Stimulated activated CD4-positive, alpha-beta T cell treated with anti-CD3 and anti-CD28 coated beads, TNF-alpha, amount 100 ng/mL, for 24 hours (primary cell): ENCODE results near the gene UNC45B.
"Not testable (repeated sequence)": the region's sequence is repeated elsewhere in the genome, so short reads cannot be mapped to it uniquely, and the experiment has no call there.

Experiments
- DNase-seq, 3 experiments: peaks; one replicate each; pipeline ENCODE4 v3.0.0-alpha.2; 2020; ENCODE audit warnings: low read depth in 3 of 3

Gene UNC45B

DNA sequence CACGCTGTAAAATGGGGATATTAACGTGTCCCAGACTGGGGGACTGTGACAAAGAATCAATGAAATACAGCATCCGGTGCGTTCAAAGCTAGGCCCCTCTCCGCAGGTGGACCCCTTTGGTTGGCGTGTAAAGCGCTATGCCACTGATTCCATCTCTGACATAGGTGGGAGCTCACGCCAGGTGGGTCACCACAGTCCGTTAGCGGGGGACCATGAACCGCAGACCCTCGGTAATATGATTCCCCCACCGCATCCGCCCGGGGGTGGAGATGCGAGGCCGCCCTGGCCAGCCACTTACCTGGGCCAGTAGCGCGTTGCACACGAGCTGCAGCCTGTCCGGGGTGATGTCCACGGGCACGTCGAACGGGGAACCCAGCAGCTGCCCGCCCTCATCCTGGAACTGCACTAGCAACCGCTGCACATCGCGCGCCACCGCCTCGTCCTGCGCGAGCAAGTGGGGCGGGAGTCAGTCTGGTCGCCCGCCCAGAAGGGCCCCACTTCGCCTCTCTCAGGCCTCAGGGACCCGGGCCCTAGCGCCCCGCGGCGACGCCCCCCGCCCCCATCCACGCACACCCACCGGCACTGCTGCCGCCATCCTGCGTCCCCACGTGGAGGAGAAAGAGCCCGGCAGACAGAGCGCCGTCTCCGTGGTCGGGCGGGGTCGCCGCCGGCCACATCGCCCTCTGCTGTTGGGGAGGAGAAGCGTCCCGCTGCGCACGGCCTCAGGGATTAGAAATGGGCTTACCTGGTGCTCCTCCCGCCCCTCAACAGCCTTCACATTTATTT is 5.7 kb upstream of the UNC45B start, which contains the start of gene NLE1:
Gene NLE1 (minus strand): TSS at position 623 of the 786 bp plus-strand sequence. CDS start 28 bp downstream, at position 595.
- DNase-seq, result peak; percentile 79 to 87 (median 80)

DNA sequence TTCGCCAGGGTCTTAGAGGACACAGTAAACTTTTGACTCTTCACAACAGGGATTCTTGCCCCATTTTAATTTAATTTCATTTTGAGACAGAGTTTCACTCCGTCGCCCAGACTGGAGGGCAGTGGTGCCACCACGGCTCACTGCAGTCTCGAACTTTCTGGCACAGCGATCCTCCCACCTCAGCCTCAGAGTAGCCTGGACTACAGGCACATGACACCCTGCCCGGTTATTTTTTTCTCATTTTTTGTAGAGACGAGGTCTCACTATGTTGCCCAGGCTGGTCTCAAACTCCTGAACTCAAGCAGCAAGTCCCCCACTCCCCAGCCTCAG is 5.2 kb upstream of the UNC45B start:
- no peak for DNase-seq

DNA sequence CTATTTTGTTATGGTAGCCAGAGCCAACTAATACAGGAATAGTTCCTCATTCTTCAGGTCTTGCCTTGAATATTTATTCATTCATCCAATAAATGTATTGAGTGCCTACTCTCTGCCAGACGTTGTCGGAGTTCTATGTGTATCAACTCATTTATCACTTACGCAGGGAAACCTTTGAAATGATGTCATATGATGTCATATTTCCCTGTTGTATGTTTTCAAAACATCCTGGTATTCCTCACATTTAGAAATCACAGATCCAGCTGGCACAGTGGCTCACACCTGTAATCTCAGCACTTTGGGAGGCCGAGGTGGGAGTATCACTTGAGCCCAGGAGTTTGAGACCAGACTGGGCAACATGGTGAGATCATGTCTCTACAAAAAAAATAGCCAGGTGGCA is 2.8 kb upstream of the UNC45B start:
- DNase-seq, result no peak

DNA sequence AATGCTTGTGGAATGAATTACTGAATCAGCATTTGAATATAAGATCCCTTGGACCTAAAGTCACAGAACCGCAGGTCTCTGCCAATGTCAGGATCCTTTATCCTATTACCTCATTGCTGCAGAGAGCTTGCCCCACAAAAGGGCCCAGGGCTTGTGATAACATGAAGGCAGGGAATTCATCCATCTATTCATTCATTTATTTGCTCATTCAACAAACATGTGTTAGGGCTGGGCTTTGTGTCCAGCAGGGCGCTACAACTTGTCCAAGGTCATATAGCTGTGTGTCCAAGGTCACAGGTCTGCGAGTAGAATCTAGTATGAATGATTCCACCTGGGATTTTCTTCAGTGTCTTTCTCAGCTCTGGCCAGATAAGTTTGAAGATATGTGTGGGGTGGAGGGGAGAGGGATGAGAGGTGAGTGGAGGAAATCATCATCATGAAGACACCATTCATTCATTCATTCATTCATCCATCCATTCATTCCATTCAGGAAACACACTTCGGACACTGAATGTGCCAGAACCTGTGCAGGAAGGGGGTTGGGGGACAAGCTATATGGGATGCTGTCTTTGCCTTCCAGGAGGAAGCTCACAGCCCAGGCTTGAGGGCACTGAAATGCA is 1.3 kb upstream of the UNC45B start:
- DNase-seq, result no peak

DNA sequence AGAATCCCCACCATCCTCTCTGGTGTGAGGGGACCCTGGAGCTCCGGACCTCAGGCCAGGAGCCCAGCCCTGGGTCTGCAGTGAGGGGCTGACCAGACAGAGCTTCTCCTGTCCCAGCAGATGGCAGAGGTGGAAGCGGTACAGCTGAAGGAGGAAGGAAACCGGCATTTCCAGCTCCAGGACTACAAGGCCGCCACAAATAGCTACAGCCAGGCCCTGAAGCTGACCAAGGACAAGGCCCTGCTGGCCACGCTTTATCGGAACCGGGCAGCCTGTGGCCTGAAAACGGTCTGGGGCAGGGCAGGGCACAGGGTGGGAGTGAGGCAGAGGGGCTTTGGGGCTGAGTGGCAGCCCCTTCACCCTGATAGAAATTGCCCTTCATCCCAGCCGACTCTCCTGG is 527 bp downstream of the UNC45B start:
- no peak for DNase-seq

DNA sequence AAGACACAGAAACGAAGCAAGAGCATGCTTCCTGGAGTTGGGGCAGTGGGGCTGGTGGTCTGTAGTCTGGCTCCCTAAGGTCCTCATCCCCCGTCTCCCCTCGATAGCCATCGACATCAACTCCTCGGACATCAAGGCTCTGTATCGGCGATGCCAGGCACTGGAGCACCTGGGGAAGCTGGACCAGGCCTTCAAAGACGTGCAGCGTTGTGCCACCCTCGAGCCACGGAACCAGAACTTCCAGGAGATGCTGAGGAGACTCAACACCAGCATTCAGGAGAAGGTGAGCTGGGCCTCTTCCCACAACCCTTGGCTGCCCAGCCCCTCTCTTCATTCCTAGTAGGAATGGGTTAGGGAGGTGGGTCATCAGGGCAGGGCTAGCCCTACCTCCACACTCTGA is 2.3 kb downstream of the UNC45B start:
- no peak for DNase-seq

DNA sequence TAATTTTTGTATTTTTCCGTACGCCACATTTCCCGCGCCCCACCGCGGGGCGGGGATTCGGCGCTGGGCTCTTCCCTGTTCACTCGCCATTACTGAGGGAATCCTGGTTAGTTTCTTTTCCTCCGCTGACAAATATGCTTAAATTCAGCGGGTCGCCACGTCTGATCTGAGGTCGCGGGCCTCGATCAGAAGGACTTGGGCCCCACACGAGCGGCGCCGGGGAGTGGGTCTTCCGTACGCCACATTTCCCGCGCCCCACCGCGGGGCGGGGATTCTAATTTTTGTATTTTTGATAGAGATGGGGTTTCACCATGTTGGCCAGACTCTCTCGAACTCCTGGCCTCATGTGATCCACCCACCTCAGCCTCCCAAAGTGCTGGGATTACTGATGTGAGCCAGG is 3.5 kb downstream of the UNC45B start:
- DNase-seq, result not testable (repeated sequence)

DNA sequence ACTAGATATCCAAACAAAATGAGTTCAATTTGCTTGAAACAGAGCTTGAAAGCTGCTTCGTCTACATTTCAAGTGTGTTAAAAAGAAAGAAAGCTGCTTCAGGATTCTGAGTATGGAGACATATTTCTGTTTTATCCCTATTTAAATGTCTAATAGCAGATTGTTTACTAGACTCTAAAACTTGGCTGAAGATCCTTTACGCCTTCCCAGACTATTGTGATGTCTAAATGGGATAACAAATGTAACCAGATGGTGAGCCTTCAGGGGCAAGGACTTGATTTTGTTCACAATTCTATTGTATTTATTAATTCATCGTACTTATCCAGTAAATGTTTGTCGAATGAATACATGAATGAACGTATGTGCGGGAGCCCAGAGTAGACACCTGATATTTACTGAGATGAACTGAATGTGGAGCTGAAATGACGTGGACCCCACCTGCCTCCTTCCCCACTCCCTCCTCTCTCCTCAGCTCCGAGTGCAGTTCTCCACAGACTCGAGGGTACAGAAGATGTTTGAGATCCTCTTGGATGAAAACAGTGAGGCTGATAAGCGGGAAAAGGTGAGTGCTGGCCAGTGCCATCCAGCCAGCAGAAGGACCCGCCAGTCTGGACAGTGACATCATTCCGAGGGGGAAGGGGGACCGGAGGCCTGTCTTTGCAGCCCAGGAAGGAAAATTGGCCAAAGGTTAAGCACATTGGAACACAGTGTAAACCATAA is 5.0 kb downstream of the UNC45B start:
- no peak for DNase-seq

DNA sequence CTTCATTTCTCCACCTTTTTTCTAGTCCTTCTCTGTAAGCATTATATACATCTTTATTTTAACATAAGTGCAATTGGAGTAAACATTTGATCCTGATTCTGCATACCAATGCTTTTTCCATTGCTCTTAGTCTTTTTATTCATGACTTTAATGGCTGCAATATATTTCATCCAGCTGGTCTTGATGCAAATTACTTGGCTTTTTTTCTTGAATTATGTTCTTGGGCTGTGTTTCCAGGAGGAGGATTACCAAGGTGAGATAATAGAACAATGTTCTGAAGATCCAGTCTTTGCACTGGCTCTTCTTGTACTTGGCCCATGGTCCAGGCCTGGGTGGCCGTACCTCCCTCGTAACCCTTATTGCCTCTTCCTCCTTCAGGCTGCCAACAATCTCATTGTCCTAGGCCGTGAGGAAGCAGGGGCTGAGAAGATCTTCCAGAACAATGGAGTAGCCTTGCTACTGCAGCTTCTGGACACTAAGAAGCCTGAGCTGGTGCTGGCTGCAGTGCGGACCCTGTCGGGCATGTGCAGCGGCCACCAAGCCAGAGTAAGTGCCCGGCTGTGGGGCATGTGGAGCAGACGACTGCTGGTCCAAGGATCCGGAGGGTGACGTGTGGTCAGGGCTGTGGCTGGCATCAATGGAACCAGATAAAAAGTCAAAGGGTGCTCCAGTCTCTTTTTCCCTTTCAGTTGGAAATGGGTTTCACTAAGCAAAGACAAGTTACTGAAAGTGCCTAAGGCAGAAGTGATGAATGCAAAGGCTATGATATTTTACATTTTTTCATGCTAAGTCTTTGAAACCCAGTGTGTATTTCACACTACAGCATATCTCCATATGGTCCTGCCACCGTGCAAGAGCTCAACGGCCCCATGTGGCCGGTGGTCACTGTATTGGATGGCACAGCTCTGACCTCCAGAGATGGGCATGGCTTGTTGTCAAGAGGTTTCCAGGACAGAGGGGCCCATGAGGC is 6.9 kb downstream of the UNC45B start:
- no peak for DNase-seq

DNA sequence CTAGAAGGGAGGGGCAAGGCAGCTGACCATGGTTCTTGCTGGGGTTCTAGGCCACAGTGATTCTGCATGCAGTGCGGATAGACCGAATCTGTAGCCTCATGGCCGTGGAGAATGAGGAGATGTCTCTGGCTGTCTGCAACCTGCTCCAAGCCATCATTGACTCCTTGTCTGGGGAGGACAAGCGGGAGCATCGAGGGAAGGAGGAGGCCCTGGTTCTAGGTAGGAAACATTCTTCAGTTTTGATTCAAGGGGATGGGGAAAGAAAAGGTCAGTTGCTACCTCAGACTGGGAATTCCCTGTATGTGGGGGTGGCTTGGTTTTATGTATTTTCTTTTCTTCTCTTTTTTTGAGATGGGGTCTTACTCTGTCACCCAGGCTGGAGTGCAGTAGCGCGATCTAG is 7.6 kb downstream of the UNC45B start:
- DNase-seq, result no peak

DNA sequence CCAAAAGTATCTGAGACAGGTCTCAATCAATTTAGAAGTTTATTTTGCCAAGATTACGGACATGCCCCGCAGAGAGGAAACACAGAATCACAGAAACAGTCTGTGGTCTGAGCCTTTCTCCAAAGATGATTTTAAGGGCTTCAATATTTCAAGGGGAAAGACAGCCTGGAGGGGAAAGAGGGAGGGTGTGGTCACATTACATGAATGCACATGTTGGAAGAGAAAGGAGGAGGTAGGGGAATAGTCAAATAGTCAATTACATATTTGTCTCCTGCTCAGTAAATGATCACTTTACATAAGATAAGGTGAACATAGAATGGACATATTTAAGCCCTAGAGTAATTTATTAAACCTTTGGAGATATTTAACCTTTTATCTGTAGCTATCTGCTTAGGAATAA is 12.3 kb downstream of the UNC45B start:
- no peak for DNase-seq

DNA sequence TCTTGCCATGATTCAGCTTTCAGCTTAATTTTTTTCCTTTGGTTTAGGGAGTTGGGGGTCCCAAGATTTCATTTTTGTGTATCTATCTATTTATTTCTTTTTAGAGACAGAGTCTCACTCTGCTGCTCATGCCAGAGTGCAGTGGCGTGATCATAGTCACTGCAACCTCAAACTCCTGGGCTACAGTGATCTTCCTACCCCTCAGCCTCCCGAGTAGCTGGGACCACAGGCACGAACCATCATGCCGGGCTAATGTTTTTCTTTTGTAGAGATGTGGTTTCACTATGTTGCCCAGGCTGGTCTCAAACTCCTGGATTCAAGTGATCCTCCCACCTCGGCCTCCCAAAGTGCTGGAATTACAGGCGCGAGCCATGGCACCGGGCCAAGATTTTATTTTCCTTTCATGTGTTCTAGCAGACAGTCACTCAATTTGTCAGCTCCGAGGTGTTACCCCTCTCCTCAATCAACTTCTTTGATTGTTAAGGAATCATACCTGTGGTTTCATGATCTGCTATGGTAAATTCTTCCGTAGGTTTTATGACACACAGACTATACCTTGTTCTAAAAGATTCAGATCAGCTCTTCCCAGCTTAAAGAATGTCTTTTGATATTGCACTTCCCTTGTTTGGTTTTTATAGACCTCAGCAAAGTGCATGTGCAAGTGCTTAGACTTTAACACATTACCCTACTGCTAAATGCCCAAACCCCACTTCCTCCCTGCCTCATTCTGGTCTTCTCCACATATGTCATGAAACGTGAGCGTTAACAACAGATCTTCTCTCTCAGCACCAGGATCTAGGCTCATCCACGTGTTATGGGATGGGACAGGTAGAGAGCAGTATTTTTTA is 13.0 kb downstream of the UNC45B start:
- peak in 1 of 3 experiments; percentile 14 for DNase-seq

DNA sequence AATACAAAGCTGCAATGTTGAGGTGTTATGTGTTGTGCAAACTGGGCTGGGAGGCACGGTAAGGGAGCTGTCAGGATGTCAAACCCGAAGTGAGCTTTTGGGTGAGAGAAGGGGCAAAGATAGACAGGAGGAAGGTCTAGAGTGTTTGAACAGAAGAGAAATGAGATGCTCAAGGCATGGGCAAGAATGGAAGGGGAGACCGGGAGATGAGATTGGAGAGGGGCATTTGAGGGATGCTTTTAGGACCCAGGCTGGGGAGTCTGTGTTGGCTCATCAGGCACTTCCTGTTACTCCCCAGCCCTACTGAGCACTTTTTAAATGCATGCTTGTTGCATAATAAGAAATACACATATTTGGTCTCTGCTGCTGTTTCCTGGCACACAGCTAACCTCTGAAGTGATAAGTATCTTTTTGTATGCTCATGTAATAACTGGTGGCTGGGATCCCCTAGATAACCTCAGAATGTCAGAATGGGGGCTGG is 13.7 kb downstream of the UNC45B start:
- no peak for DNase-seq

DNA sequence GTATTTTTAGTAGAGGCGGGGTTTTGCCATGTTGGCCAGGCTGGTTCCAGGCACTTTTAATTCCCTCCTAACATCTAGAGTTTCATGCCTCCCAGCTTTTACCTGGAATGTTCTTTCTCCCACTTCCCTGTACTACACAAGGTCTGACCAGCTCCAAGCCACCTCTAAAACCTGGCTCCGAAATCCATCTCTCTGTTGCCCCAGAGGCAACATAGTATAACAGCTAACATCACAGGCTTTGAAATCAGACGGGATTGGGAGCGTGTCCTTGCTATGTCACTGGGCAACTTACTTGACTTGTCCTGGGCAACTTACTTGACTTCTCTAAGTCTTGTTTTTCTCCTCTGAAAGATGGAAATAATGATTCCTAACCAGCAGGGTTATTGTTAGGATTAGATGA is 15.1 kb downstream of the UNC45B start:
- no peak for DNase-seq

DNA sequence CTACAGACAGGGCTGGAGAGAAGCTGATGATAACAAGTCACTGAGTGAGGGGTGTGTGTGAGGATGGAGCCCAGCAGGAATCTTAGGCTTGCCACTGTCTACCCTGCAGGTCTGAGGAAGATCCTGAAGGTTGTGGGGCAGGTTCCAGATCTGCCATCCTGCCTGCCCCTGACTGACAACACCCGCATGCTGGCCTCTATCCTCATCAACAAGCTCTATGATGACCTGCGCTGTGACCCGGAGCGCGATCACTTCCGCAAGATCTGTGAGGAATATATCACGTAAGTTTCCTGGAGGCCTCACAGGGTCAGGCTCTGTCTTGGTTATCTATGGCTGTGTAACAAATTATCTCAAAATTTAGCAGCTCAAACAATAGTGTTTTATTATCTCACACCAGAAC is 16.3 kb downstream of the UNC45B start:
- no peak for DNase-seq

DNA sequence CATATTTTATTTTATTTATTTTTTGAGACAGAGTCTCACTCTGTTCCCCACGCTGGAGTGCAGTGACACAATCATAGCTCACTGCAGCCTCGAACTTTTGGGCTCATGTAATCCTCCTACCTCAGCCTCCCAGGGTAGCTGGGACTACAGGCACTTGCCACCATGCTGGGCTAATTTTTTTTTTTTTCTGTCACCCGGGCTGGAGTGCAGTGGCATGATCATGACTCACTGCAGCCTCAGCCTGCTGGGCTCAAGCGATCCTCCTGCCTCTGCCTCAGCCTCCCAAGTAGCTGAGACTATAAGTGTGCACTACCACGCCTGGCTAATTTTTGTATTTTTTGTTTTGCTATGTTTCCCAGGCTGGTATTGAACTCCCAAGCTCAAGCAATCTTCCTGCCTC is 17.1 kb downstream of the UNC45B start:
- no peak for DNase-seq

DNA sequence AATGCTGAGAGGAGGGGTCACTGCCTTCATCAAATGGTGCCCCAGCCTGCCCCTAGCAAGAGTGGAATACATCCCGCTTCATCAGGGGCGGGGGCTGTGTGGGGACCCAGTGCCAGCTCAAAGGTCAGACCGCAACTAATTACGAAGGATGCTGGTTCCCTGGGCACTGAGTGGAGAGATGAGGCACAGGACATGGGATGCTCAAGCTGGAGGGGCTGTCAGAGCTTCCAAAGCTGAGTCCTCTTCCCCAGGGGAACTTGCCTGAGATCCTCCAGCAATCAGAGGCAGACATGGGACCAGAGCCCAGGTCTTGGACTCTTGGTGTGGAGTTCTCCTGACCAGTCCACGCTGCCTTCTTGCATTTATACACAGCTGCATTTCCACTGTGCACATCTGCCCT is 18.9 kb downstream of the UNC45B start:
- no peak for DNase-seq

DNA sequence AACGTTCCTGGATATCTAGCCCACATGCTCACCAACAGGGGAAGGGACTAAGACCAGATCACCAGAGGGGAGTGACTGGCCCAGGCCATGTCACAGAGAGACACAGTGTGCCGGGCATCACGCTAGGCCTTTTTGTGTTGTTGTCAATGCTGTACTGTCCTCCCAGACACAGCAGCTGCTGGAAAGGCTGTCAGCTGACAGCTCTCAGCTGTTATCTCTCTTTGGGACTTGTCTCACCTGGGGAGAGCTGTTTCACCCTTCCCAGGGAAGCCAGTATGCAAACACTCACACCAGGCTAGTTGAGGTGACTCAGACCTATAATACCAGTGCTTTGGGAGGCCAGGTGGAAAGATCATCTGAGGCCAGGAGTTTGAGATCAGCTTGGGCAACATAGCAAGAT is 19.4 kb downstream of the UNC45B start:
- DNase-seq, result no peak

DNA sequence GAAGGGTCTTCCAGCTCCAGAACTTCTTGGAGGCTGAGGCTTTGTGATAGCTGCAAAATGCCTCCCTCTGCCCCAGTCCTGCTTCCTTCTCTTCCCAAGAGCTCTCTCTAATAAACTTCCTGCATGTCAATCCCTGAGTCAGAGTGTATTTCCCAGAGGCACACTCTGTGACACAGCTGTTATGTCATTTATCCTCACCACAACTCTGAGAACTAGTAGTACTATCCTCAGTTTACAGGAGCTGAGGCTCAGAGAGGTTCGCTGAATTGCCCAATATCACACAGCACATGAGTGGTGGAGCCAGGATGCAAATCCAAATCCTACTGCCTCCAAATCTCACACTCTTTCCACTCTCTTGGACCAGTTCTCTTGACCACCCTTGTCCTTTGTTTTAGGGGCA is 20.0 kb downstream of the UNC45B start:
- no peak for DNase-seq

DNA sequence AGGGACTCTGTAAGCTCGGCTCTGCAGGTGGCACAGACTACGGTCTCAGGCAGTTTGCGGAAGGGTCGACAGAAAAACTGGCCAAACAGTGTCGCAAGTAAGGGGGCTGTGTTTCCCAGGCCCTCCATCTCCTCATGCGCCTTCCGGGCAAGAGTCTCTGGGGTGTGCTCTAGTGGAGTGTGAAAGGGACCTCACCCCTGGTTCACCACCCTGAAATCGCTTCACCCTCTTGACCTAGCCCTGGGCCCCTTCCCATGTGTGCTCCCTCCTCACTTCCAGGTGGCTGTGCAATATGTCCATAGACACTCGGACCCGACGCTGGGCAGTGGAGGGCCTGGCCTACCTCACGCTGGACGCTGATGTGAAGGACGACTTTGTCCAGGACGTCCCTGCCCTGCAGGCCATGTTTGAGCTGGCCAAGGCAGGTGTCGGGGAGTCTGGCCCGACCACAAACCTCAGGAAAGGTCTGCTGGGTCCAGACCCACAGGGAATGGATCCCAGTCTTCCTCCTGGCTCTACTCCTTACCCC is 22.3 kb downstream of the UNC45B start:
- no peak for DNase-seq
